K562 (cell line): Measurements from ENCODE around the gene ALDH3A2. TPM values are rescaled to one million over a fixed set of nuclear protein-coding genes. Genes with fewer than 3 reads are reported as not detected.

ENCODE experiments used
- ATAC-seq: fragments of 200-7000 bp; cut with Tn5 transposase; 3 replicates; pipeline ENCODE4 v1.9.1; 2020; ENCODE audit warnings: moderate library complexity
- BruUV-seq: library from RNA; stranded (reverse); fragments of 400-500 nt; replicated peaks from 2 replicates; lab custom pipeline; 2021; lab: Mats Ljungman, UMichigan
- CTCF ChIA-PET: fragments of 300-600 bp; formaldehyde crosslinking; extraction: SDS; loops from one replicate; lab custom pipeline; 2021; ENCODE audit warnings: low intra/inter-chr PET ratio; lab: Yijun Ruan, JAX
- POLR2A ChIA-PET: fragments of 300-600, 350-650 bp; sonication (Branson Sonifier 250); formaldehyde crosslinking; extraction: SDS; loops from one replicate; lab custom pipeline; 2021; ENCODE audit warnings: antibody characterized with exemption, inconsistent platforms; lab: Yijun Ruan, JAX
- DNase-seq, 4 experiments: peaks; one replicate each; pipeline versions ENCODE4 v3.0.0 to v3.0.0-alpha.2; 2011 to 2018; ENCODE audit warnings: low spot score in 3 of 4, mixed read lengths in 3 of 4; ENCODE audit errors: extremely low read depth in 1 of 4
- FAIRE-seq: peaks from 2 replicates; lab custom pipeline; 2011; peaks lifted over from hg19 to GRCh38; lab: Jason Lieb, UNC
- H2AFZ ChIP-seq: 2 replicates; pipeline ENCODE4 v1.6.0; 2011; ENCODE audit warnings: low read depth, low read length, control low read depth, inconsistent platforms
- H3K27ac ChIP-seq: fragments of 200-600 bp; 3 replicates; pipeline ENCODE4 v1.8.0; 2011; ENCODE audit warnings: low read depth, mild to moderate bottlenecking, control low read depth, inconsistent platforms, low read length, moderate library complexity, mixed read lengths; ENCODE audit errors: extremely low read depth
- H3K27me3 ChIP-seq, 2 experiments: fragments of 300-600 bp in 1 of 2; 2 replicates in 1 of 2; 3 replicates in 1 of 2; pipeline versions ENCODE4 v1.6.0 to v1.8.0; 2011; ENCODE audit warnings: inconsistent platforms in 2 of 2, low read length in 2 of 2, mild to moderate bottlenecking in 1 of 2, mixed read lengths in 1 of 2, moderate library complexity in 1 of 2; ENCODE audit not compliant: control insufficient read depth in 2 of 2, insufficient read depth in 2 of 2
- H3K36me3 ChIP-seq: fragments of 300-600 bp; 3 replicates; pipeline ENCODE4 v1.8.0; 2011; ENCODE audit warnings: mild to moderate bottlenecking, low read length, inconsistent platforms; ENCODE audit not compliant: control insufficient read depth, insufficient read depth
- H3K4me1 ChIP-seq, 2 experiments: fragments of 200-600 bp in 1 of 2; replicated peaks in 1 of 2; 2 replicates in 1 of 2; 3 replicates in 1 of 2; pipeline versions ENCODE4 v1.5.1 to v1.8.0; 2011; ENCODE audit warnings: inconsistent platforms in 2 of 2, low read length in 2 of 2, mild to moderate bottlenecking in 1 of 2, mixed read lengths in 1 of 2, moderate library complexity in 1 of 2; ENCODE audit not compliant: control insufficient read depth in 2 of 2, insufficient read depth in 2 of 2
- H3K4me2 ChIP-seq: 2 replicates; pipeline ENCODE4 v1.6.1; 2011; ENCODE audit warnings: low read length, control low read depth, inconsistent platforms, mixed read lengths; ENCODE audit not compliant: insufficient read depth
- H3K4me3 ChIP-seq: fragments of 200-600 bp; sonication (generic), shearing (Covaris generic); 2 replicates; pipeline ENCODE4 v1.5.1; 2016; ENCODE audit warnings: control low read depth, inconsistent platforms
- H3K79me2 ChIP-seq: fragments of 200-600 bp; 3 replicates; pipeline ENCODE4 v1.8.0; 2011; ENCODE audit warnings: low read length, inconsistent platforms; ENCODE audit not compliant: control insufficient read depth, insufficient read depth
- H3K9ac ChIP-seq, 2 experiments: 2 replicates each; pipeline versions ENCODE4 v1.6.0 to v1.6.1; 2011; ENCODE audit warnings: low read depth in 2 of 2, low read length in 2 of 2, control low read depth in 1 of 2, inconsistent platforms in 1 of 2, mild to moderate bottlenecking in 1 of 2, mixed read lengths in 1 of 2; ENCODE audit not compliant: insufficient read depth in 1 of 2
- H3K9me1 ChIP-seq: one replicate; pipeline ENCODE4 v1.6.0; 2011; ENCODE audit warnings: inconsistent platforms, mild to moderate bottlenecking, low read length, moderate library complexity; ENCODE audit not compliant: control insufficient read depth, insufficient read depth
- H3K9me3 ChIP-seq: replicated peaks from 2 replicates; pipeline ENCODE4 v1.5.1; 2011; ENCODE audit warnings: low read depth, low read length, inconsistent platforms; ENCODE audit not compliant: control insufficient read depth, insufficient read depth
- H4K20me1 ChIP-seq: replicated peaks from 2 replicates; pipeline ENCODE4 v1.6.1; 2011; ENCODE audit warnings: low read length, inconsistent platforms, mixed read lengths; ENCODE audit not compliant: control insufficient read depth, insufficient read depth
- MEIS2 ChIP-seq: fragments of 450-650 bp; IDR thresholded peaks from 2 replicates; pipeline ENCODE4 v1.6.1; 2014; ENCODE audit warnings: mild to moderate bottlenecking; ENCODE audit not compliant: partially characterized antibody
- NR2C2 ChIP-seq, 2 experiments: fragments of 200-800 bp in 1 of 2; sonication (Bioruptor generic) in 1 of 2; sonication (generic) in 1 of 2; formaldehyde crosslinking in 1 of 2; IDR thresholded peaks; 2 replicates each; pipeline versions ENCODE4 v1.6.1 to v1.8.0; 2016 to 2022; ENCODE audit warnings: mild to moderate bottlenecking in 1 of 2, missing compliant biosample characterization in 1 of 2, missing genetic modification characterization in 1 of 2, missing genetic modification reagents in 1 of 2
- PBX2 ChIP-seq, 2 experiments: IDR thresholded peaks in 1 of 2; conservative IDR thresholded peaks in 1 of 2; 2 replicates each; pipeline ENCODE4 v1.6.1; 2016; ENCODE audit warnings: low read depth in 2 of 2, mild to moderate bottlenecking in 1 of 2, missing compliant biosample characterization in 1 of 2, missing genetic modification characterization in 1 of 2, moderate library complexity in 1 of 2
- WGBS: fragments of 100-300 bp; shearing (Covaris generic); methylation state at CpG from one replicate; pipeline ENCODE4 v1.1.6; 2016; ENCODE audit warnings: low coverage, mixed read lengths; ENCODE audit not compliant: insufficient coverage; ENCODE audit errors: missing lambda C conversion rate; 5-methylcytosine and 5-hydroxymethylcytosine counted together
- in situ Hi-C: fragments of 300-500 bp; cut with MboI; formaldehyde crosslinking; loops from 4 replicates; pipeline ENCODE4 v1.15.0; 2018; ENCODE audit warnings: inconsistent platforms, mixed read lengths
- intact Hi-C: fragments of 100-400 bp; cut with micrococcal nuclease; formaldehyde crosslinking; loops from 2 replicates; pipeline ENCODE4 v1.14.2; 2022
- polyA plus RNA-seq, 8 experiments: library from polyadenylated mRNA; depleted of rRNA in 4 of 8; stranded (reverse) in 5 of 8; unstranded in 3 of 8; fragments of >200 nt; fragmentation: Nextera tagmentation in 2 of 8; fragmentation: Illumina TruSeq in 1 of 8; extraction: Ambion mirVana in 2 of 8; extraction: Trizol in 1 of 8; gene quantifications; 2 replicates each; pipeline versions ENCODE4 v1.2.1 to v1.2.3, GENCODE V29; 2011 to 2014; ENCODE audit warnings: inconsistent platforms in 1 of 8, missing spikeins in 1 of 8
- total RNA-seq, 7 experiments: library from RNA; depleted of rRNA in 6 of 7; stranded (reverse); fragments of >200 nt in 6 of 7; fragmentation: Illumina TruSeq in 2 of 7; extraction: Trizol in 2 of 7; gene quantifications; 2 replicates each; pipeline versions ENCODE4 v1.2.1 to v1.2.3, GENCODE V29; 2011 to 2021; ENCODE audit warnings: low replicate concordance in 1 of 7

The ALDH3A2 gene
- total and polyA plus RNA-seq, 9 of the 15 experiments (the other 6 are each of a cell fraction or from before 2014, with no cell fraction given) = 0.01 to 0.78 (median 0.12) TPM; not detected in 5

- Histone ChIP-seq H3K9ac (no peak overlapping the region), H3K36me3 (no peaks in the 10 kb centered on the region), H3K79me2 (no peaks in the 10 kb centered on the region), H2AFZ (no peak overlapping the region), H3K9me3 (no peaks in the 10 kb centered on the region), H3K27ac (no peak overlapping the region), H3K27me3 (peaks cover 0 to 19% of the 10 kb centered on the region in 2 experiments; a peak in 2 of 5 replicates), H3K4me1 (no peaks in the 10 kb centered on the region; a peak in 1 of 5 replicates), H3K4me2 (no peak overlapping the region), H4K20me1 (no peaks in the 10 kb centered on the region), H3K9me1 (no peaks in the 10 kb centered on the region), H3K4me3 (no peak overlapping the region)
- under 1% methylated on average over 17 of the region's 18 CpGs for WGBS
- ChIA-PET CTCF (no interaction called here), POLR2A (no interaction called here)
- ATAC-seq (no peak), DNase-seq (no peak), FAIRE-seq (no peak)
- intact Hi-C loops = loop anchor here (10.0 kb wide), 1 partner anchor 164 kb away; no protein-coding TSS in a partner anchor
- no TSS peak for BruUV-seq
- in situ Hi-C loops = no loop called here
- TF ChIP-seq PBX2 (CRISPR knock-in tag; IDR thresholded peaks at IDR 0.05; ENCODE audit: low read depth) (no peak), PBX2 (tag; conservative IDR thresholded peaks at IDR 0.05; ENCODE audit: low read depth) (peak; percentile 64), MEIS2 (peak; percentile 70), NR2C2 (CRISPR knock-in tag; IDR thresholded peaks at IDR 0.05) (no peak), NR2C2 (tag; IDR thresholded peaks at IDR 0.05) (no peak)
These were observed 30.3 kb downstream of the ALDH3A2 start for GRCh38 chr17:19678581-19679453.
